Fibroblast of lung (primary cell): ENCODE results near the gene UBE2S. TPM values are rescaled to one million over a fixed set of nuclear protein-coding genes. Genes with fewer than 3 reads are reported as not detected.
"Not testable (repeated sequence)": the region's sequence is repeated elsewhere in the genome, so short reads cannot be mapped to it uniquely, and the experiment has no call there.

Source experiments
- DNase-seq, 2 donors: peaks; one replicate each; pipeline versions ENCODE4 v3.0.0 to v3.0.0-alpha.2; 2010; ENCODE audit warnings: low read depth in 2 of 2
- H2AFZ ChIP-seq: 2 replicates; pipeline ENCODE4 v1.5.1; 2012; ENCODE audit warnings: low read length, control low read depth, inconsistent platforms
- H3K27ac ChIP-seq: 2 replicates; pipeline ENCODE4 v1.5.1; 2011; ENCODE audit warnings: low read length, control low read depth; ENCODE audit not compliant: insufficient read depth
- H3K27me3 ChIP-seq: 2 replicates; pipeline ENCODE4 v1.5.1; 2011; ENCODE audit warnings: mild to moderate bottlenecking, low read length; ENCODE audit not compliant: control insufficient read depth, insufficient read depth
- H3K36me3 ChIP-seq: 2 replicates; pipeline ENCODE4 v1.5.1; 2011; ENCODE audit warnings: low read length; ENCODE audit not compliant: control insufficient read depth, insufficient read depth
- H3K4me1 ChIP-seq: 2 replicates; pipeline ENCODE4 v1.5.1; 2011; ENCODE audit warnings: low read length; ENCODE audit not compliant: control insufficient read depth, insufficient read depth; ENCODE audit errors: extremely low read depth
- H3K4me2 ChIP-seq: 2 replicates; pipeline ENCODE4 v1.5.1; 2011; ENCODE audit warnings: low read length, control low read depth; ENCODE audit not compliant: insufficient read depth; ENCODE audit errors: extremely low read depth
- H3K4me3 ChIP-seq, 4 experiments: fragments of 200-600 bp in 1 of 4; sonication (generic) in 1 of 4; replicated peaks in 1 of 4; 2 replicates each; pipeline ENCODE4 v1.5.1; 2011 to 2016; ENCODE audit warnings: low read length in 4 of 4, low read depth in 3 of 4, mild to moderate bottlenecking in 3 of 4, control low read depth in 2 of 4, inconsistent platforms in 1 of 4, mixed read lengths in 1 of 4; ENCODE audit not compliant: insufficient read depth in 1 of 4; ENCODE audit errors: control extremely low read depth in 1 of 4
- H3K79me2 ChIP-seq: 2 replicates; pipeline ENCODE4 v1.5.1; 2012; ENCODE audit warnings: mild to moderate bottlenecking, low read length, inconsistent platforms; ENCODE audit not compliant: control insufficient read depth, insufficient read depth
- H3K9ac ChIP-seq: 2 replicates; pipeline ENCODE4 v1.5.1; 2011; ENCODE audit warnings: mild to moderate bottlenecking, low read length, control low read depth; ENCODE audit not compliant: insufficient read depth
- H3K9me3 ChIP-seq: 2 replicates; pipeline ENCODE4 v1.5.1; 2012; ENCODE audit warnings: low read depth, low read length; ENCODE audit not compliant: control insufficient read depth, insufficient read depth
- H4K20me1 ChIP-seq: 2 replicates; pipeline ENCODE4 v1.5.1; 2011; ENCODE audit warnings: low read length; ENCODE audit not compliant: control insufficient read depth, insufficient read depth; ENCODE audit errors: extremely low read depth
- EZH2 ChIP-seq: IDR thresholded peaks from 2 replicates; pipeline ENCODE4 v1.5.1; 2012; ENCODE audit warnings: low read length, control low read depth, mild to moderate bottlenecking; ENCODE audit errors: missing control alignments
- polyA plus RNA-seq, 2 donors: library from polyadenylated mRNA; depleted of rRNA in 1 of 2; stranded (reverse) in 1 of 2; unstranded in 1 of 2; fragments of >200 nt; gene quantifications; 2 replicates each; pipeline ENCODE4 v1.2.1, GENCODE V29; 2011 to 2012; ENCODE audit warnings: missing spikeins in 1 of 2
- total RNA-seq: library from RNA; depleted of rRNA; stranded (reverse); fragments of >200 nt; gene quantifications from 2 replicates; pipeline ENCODE4 v1.2.1, GENCODE V29; 2014
- TF ChIP-seq, protein P1 (sequence below), 2 donors: IDR thresholded peaks in 1 of 2; conservative IDR thresholded peaks in 1 of 2; 1 replicate in 1 of 2; 2 replicates in 1 of 2; pipeline ENCODE4 v1.5.1; 2011 to 2012; ENCODE audit warnings: low read length in 2 of 2, control low read depth in 1 of 2, inconsistent platforms in 1 of 2, low read depth in 1 of 2, mild to moderate bottlenecking in 1 of 2

The UBE2S gene
- total and polyA plus RNA-seq, 2 donors (not counting 1 experiment from before 2014, with no cell fraction given) = 25.4 to 41.0 TPM

DNA sequence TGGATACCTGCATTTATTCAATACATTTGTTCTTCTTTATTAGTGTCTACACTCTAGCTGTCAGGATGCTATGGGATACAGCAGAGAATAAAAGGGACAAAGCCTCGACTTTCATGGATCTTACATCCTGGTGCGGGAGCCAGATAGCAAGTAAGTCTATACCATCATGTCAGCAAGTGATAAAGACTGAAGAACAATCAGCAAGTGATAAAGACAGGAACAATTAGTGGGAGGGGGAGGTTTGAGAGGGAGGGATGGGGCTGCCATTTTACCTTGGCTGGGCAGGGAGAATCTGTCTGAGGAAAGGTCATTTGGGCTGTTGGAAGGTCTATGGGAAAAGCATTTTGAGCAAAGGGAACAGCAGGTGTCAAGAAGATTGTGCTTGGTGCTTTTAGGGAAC lies 2.6 kb upstream of the UBE2S start:
- H3K4me1 ChIP-seq = peaks cover 17% of the 10 kb centered on the region
- no peak for TF ChIP-seq EZH2
- TF ChIP-seq, protein P1, sequence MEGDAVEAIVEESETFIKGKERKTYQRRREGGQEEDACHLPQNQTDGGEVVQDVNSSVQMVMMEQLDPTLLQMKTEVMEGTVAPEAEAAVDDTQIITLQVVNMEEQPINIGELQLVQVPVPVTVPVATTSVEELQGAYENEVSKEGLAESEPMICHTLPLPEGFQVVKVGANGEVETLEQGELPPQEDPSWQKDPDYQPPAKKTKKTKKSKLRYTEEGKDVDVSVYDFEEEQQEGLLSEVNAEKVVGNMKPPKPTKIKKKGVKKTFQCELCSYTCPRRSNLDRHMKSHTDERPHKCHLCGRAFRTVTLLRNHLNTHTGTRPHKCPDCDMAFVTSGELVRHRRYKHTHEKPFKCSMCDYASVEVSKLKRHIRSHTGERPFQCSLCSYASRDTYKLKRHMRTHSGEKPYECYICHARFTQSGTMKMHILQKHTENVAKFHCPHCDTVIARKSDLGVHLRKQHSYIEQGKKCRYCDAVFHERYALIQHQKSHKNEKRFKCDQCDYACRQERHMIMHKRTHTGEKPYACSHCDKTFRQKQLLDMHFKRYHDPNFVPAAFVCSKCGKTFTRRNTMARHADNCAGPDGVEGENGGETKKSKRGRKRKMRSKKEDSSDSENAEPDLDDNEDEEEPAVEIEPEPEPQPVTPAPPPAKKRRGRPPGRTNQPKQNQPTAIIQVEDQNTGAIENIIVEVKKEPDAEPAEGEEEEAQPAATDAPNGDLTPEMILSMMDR (conservative IDR thresholded peaks at IDR 0.05 in 1 of 2, IDR thresholded peaks at IDR 0.05 in 1 of 2; ENCODE audit: low read depth in 1 of 2, low read length in 2 of 2) = no peak
- H3K4me3 ChIP-seq = no peak overlapping the region
- no peaks in the 10 kb centered on the region for H3K27me3 ChIP-seq
- no peak overlapping the region for H2AFZ ChIP-seq
- peaks cover 22% of the 10 kb centered on the region for H3K79me2 ChIP-seq
- no peak overlapping the region for H3K27ac ChIP-seq
- peaks cover 2% of the 10 kb centered on the region for H4K20me1 ChIP-seq
- no peak for DNase-seq
- peaks cover 12% of the 10 kb centered on the region for H3K36me3 ChIP-seq
- no peak overlapping the region for H3K9ac ChIP-seq
- H3K9me3 ChIP-seq = no peaks in the 10 kb centered on the region
- no peak overlapping the region for H3K4me2 ChIP-seq

DNA sequence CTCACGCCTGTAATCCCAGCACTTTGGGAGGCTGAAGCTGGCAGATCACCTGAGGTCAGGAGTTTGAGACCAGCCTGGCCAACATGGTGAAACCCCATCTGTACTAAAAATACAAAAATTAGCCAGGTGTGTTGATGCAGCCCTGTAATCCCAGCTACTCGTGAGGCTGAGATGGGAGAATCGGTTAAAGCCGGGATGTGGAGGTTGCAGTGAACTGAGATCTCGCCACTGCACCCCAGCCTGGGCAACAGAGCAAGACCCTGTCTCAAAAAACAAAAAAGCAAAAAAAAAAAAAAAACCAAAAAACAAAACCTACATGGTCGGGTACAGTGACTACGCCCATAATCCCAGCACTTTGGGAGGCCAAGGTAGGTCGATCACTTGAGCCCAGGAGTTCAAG lies 1.6 kb upstream of the UBE2S start:
- not testable (repeated sequence) for H3K4me3 ChIP-seq, H3K9me3 ChIP-seq, H2AFZ ChIP-seq, H4K20me1 ChIP-seq, DNase-seq, H3K4me2 ChIP-seq, H3K27me3 ChIP-seq, H3K9ac ChIP-seq, H3K27ac ChIP-seq
- H3K4me1 ChIP-seq = peaks cover 19% of the 10 kb centered on the region
- peaks cover 28% of the 10 kb centered on the region for H3K79me2 ChIP-seq
- peaks cover 13% of the 10 kb centered on the region for H3K36me3 ChIP-seq

DNA sequence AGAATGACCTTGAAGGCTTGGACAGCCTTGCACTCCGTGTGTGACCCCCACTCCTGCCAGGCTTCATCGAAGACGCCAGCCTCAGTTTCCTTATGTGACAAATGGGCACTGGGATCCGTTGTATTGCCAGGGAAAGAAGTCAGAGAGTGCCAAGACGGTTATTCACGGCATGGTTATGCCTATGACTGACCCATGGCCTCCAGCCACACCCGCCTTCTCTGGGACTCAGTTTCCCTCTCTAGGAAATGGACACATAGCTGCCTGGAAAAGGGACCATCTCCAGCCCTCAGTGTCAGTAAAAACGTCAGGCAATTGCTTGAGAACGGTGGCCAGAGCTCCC lies 915 bp upstream of the UBE2S start:
- Histone ChIP-seq H3K9ac (peak overlapping the region; percentile 63), H3K79me2 (peaks cover 32% of the 10 kb centered on the region), H4K20me1 (peaks cover 2% of the 10 kb centered on the region), H3K9me3 (no peaks in the 10 kb centered on the region), H3K36me3 (peaks cover 17% of the 10 kb centered on the region), H3K4me1 (peaks cover 19% of the 10 kb centered on the region), H2AFZ (peak overlapping the region; percentile 98), H3K27ac (peak overlapping the region; percentile 98), H3K27me3 (no peaks in the 10 kb centered on the region), H3K4me3 (peak overlapping the region; percentile 37 to 63 (median 47)), H3K4me2 (peak overlapping the region; percentile 92)
- no peak for DNase-seq
- TF ChIP-seq, protein P1 (conservative IDR thresholded peaks at IDR 0.05 in 1 of 2, IDR thresholded peaks at IDR 0.05 in 1 of 2; ENCODE audit: low read depth in 1 of 2, low read length in 2 of 2) = no peak
- no peak for TF ChIP-seq EZH2
